Embryonic facial prominence (tissue), 1 donor: ENCODE results near the gene UCHL3.
"Not testable (repeated sequence)": the region's sequence is repeated elsewhere in the genome, so short reads cannot be mapped to it uniquely, and the experiment has no call there.

Experiments
- DNase-seq: peaks from one replicate; pipeline ENCODE4 v3.0.0-alpha.2; 2016; ENCODE audit errors: extremely low spot score

The UCHL3 gene

DNA sequence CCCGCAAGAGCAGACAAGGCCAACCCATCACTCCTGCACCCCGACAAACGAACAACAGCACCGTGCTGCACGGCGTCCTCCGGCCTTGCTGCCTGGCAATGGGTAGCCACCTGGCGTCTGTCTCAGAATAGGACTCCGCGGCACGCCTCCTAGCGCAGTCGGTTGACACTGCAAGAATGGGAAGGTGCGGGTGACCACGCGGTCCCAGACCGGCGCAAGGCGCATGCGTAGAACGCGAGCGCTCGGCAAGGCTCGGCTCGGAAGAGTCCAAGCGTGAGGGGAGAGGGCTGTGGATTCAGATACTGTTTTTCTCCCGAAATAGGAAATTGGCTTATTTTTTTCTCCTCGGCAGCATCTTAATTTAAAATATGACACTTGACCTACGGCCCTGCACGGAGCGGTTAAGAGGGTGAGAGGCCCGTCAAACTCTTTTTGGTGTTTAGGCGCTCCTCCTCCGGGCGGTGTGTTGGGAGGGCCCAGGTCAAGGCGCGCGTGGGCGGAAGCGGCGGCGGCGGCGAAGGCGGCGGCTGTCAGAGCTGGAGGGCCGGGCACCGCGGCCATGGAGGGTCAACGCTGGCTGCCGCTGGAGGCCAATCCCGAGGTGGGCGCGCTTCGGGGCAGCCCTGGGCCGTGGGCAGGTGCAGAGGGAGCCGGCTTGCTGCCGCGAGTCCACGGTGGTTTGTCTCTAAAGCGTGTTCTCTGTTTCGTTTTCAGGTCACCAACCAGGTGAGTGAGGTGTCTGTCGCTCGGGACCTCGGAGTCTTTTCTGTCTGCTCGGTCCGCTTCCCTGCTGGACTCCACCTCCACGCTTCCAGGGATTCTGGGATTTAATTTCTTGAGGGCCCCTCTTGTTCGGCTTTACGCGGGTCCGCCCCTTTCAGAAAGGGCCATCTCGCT, at the start of gene UCHL3:
UCHL3 (plus strand) TSS at position 530 of the 897 bp plus-strand sequence; CDS start at position 560, 30 bp downstream.
- DNase-seq: peak; percentile 86

DNA sequence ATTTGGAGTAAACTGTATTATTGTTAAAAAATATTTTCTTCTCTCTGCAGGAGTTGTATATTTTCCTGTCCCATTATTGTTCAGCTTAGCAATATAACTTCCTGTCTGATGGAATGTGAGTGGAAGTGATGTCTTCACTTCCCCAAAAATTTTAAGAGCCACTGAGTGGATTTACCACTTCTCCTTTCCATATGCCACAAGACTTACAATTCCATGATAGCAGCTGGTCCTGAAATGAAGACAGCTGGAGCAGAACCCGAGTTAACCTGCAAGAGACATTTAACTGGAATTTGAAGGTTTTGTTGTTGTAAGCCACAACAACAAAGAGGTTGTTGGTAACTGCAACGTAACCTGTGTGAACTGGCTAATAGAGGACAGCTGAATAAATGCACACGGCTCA, 44.3 kb upstream of the UCHL3 start:
- DNase-seq: no peak

DNA sequence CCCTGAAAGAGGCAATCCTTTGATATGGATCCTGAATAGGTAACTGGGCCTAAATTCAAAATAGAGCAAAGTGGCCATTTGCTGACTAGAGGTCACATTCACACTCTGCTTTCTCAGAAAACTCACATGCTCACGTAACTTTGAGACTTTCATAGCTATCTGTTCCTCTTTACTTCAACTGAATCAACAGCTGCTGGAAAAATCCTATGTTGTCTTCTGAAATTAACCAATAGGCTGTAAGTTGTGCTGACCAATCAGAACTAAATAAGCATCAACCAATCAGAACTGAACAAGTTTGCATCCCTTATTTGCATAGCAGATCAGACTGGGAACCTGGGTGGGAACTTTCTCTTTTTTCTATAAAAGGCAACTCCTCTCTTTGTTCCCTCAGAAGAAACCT, 43.6 kb upstream of the UCHL3 start:
- DNase-seq: no peak

DNA sequence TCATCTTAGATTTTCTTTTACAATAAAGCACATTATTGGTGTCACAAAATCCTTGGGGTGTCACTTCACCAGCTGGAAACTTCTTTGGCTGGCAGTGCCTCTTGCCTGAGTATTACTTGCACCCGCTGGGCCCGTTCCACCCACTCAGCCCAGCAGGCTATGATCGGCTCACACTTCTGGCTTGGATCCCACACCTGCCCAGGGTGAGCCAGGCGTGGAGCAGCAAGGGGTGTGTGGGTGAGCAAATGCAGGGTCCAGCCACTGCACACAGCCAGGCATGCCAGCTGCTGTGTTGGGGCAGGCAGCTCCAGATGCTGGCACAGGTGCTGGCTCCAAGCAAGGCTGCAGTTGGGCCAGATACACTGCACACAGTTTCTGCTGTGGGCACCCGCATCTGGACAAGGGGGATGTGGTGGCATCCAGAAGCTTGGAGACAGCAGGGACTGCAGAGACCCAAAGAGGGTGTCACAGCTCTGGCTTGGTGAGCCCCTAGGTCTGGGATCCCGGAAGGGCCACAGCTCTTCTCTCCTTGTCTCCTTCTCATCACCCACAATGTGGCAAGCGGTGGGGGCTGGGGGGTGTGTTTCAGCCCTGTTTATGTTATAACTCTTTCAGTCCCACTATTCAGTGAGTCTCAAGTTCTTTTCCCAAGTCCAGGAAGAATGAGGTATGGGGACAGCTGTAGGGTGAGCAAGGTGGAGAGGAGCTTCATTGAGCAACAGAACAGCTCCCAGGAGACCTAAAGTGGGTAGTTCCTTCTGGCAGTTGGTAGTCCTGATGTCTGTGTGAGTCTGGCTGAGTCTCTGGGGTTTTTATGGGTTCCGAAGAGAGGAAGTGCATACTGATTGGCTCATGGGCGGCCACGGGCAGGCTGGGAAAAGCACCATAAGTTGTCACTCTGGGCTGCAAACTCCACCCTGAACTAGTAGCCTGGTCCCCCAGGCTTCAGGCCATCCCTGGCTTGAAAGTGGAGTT, 42.3 kb upstream of the UCHL3 start:
- no peak for DNase-seq

DNA sequence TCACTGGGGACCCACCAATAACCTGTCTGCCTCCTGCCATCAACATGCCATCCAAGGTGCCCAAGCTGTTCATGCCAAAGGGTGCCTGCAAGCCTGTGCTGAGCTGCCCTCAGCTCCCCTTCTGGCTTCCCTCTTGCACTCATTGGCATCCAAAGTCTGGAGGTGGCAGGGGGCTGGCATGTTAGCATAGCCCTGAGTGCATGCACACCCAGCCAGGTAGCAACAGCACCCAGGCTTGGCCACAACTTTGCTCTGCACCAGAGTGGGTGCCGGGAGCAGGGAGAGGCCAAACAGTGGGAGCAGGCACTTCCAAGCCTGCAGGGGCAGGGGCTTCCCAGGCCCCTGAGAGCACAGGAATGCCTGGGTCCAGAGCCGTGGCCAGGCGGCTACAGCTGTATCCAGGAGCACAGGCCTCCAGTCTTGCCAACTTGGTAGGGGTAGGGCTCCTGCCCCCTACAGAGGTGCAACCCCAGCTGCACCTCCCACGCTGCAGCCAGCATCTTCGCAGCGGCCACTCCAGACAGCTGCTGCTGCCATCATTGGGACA, 41.5 kb upstream of the UCHL3 start:
- DNase-seq: no peak

DNA sequence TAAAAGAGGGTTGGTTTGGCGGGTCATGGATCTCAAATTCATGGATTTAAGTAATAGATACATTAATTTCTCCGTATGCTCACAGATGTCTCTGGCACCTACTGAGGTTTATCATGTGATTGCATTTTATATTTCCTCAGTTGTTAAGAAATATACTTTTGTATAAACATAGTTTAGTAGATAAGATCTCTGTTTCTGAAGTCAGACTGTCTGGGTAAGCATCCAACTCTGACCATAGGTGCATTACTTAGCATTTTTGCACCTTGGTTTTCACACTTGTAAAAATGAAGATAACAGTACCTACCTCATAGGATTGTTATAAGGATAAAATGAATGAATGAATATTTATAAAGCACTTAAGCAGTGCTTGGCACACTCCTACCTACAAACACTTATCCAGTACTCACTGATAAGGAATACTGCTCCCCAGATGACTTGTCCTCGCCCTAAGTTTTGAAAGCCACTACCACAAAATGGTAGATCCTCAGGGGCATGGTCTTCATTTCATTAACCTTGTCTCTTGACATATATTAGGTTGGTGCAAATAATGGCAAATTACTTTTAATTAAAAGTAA, 38.5 kb upstream of the UCHL3 start:
- DNase-seq: no peak

DNA sequence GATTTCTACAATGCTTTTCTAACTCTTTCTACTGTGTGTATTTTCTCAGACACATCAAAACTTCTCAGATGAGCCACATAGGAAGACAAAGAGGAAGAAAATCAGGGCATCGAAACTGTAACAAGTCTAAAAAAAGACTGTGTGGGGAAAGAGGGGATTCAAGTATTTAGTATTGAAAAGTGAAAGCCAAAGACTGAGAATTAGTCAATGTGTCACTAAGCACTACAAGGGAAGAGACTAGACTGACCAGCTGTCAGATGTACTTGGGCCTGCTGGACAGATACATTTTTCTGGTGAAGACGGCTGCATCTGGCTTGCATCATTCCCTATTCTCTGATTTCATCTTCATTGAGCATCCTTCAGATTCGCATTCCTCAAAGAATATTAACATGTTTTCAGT, 37.3 kb upstream of the UCHL3 start:
- DNase-seq: no peak

DNA sequence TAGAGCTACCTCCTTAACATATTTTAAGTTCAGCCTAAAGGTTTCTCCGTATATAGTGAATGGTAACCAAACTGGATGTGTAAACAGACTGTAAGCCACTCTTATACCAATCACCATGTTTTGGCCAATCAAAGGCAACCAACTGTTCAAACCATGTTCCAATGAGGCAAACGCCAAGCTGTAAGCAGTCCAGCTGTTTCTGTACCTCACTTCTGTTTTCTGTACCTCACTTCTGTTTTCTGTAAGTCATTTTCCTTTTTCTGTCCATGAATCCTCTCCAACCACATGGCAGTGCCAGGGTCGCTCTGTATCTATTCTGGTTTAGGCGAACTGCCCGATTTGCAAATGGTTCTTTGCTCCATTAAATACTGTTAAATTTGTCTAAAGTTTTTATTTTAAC, 36.3 kb upstream of the UCHL3 start:
- DNase-seq: no peak

DNA sequence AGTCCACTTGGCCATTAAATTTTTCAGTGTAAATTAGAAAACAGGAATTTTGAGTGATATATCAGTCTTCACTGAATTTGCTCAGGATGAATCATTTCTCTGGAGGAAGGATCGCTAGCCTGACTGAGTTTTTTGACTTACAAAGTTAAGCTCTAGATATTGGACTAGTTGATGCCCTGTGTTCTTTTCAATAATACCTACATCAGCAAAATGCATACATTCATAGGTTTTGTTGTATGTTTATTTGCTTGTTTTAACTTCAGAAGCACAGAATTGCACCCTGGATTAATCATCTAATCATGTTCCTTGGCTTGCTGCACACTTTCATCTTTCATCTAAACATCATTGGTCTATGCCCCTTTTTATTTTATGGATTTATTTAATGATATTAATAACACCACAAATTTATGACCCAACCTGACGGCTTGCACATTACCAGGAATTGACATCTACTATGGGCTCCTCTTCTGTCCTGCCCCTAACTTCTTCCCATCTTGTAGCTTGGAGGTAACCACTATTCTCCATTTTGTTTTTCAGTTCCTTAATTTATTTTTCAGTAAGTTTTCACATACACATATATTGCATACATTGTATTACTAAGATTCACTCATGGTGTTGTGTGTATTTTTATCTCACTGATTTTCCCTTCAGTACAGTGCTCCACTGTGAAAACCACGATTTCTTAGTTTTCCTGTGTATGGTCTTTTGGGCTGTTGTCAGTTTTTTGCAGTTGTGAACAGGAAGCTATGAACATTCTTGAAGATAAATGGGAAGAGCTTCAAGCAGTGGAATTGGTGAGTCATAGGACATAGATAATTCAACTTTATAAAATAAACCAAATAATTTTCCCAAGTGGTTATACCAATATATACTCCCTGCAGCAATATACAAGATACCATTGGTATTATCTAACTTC, 35.3 kb upstream of the UCHL3 start:
- DNase-seq: no peak

DNA sequence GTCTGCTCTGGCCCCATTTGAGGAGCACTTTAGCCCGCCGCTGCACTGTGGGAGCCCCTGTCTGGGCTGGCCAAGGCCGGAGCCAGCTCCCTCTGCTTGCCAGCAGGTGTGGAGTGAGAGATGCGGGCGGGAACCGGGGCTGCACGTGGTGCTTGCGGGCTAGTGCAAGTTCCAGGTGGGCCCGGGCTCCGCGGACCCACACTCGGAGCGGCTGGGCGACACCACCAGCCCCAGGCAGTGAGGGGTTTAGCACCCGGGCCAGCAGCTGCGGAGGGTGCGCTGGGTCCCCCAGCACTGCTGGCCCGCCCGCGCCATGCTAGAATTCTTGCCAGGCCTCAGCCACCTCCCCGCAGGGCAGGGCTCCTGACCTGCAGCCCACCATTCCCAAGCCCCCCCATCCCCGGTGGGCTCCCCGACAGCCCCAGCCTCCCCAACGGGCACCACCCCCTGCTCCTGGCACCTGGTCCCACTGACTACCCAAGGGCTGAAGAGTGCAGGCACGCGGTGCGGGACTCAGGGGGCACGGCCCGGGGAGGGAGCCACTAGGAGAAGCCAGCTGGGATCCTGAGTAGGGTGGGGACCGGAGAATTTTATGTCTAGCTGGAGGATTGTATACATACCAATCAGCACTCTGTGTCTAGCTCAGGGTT, 31.0 kb upstream of the UCHL3 start:
- no peak for DNase-seq

DNA sequence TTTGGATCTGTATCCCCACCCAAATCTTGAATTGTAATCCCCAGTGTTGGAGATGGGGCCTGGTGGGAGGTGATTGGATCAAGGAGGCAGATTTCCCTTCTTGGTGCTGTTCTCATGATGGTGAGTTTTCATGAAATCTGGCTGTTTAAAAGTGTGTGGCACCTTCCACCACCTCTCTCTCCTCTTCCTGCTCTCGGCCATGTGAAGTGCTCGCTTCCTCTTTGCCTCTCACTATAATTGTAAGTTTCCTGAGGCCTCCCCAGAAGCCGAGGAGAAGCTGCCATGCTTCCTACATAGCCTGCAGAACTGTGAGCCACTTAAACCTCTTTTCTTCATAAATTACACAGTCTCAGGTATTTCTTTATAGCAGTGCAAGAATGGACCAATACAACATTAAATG, 27.6 kb upstream of the UCHL3 start:
- no peak for DNase-seq

DNA sequence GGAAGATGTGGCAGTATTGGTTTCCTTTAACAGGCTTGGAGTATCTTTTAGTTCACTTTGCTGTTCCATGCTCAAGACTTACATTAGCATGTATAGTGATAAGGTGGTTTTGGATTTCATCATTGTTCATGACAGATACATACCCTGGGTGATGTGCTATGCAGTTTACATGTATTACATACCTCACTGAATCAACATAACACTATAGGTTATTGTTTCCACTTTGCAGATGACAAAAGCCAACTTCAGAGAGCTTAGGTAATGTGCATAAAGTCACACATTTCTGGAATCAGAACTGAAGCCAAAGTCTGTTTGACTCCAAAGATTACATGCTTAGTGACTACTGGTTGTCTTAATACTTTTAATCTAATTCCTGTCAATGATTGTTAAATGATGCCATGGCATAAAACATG, 19.0 kb upstream of the UCHL3 start:
- DNase-seq: no peak

DNA sequence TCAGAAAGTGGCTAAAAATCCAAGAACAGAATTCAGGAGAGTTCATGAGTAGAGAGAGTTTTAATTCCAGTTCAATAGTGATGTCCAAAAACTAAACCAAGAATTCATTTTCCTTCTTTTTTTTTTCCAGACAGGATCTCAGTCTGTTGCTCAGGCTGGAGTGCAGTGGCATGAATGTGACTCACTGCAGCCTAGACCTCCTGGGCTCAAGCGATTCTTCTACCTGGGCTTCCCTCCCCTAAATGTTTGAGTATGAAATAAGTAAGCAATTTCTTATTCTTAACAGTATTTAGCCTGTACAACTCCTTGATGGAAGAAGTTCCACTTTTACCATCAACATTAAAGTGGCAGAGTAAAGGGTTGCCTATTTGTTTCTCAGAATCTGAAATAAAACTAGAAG, 15.7 kb upstream of the UCHL3 start:
- no peak for DNase-seq

DNA sequence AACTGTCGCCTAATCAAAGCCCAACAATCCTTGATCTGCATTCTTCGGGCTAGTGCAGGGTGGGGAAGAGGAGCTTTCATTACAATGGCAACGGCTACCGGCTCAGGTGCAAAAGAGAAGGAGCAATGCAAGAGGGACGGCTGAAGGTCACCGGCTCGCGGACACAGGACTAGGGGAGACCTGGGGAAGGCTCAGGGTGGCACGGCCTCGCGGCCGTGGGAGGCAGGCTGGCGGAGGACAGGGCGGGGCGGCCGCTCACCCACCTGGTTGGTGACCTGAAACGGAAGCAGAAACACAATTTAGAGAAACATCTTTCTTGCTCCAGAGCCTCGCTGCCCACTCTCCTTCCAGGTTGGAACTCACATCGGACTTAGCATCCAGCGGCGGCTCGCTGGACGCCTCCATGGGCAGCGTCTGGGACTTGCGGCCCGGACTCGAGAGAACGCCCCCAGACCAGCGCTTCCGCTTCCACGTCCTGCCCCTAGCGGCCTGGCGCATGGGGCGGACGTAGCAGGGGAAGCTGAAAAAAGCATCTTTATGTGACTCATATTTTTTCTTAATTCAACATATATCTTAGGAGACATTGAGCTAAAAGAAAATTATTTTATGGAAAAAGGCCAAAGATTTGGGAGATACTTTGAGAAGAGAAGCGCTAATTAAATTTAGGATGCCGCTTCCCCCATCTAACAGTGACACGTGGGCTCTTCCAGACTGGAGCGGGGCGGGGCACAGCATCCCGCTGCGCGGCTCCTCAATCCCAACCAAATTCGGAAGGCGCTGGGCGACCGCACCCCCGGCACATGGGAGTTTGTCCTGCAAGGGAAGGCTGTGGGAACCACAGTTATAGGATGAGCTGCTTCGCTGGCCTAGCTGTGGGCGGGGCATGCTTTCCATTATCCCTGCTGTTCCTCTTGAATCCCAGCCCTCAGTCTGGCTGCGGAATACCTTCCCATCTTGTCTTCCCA, 11.9 kb upstream of the UCHL3 start, which contains the start of gene COMMD6:
COMMD6 (minus strand) TSS at position 441 of the 965 bp plus-strand sequence; CDS start at position 405, 36 bp downstream.
- peak; percentile 57 for DNase-seq

DNA sequence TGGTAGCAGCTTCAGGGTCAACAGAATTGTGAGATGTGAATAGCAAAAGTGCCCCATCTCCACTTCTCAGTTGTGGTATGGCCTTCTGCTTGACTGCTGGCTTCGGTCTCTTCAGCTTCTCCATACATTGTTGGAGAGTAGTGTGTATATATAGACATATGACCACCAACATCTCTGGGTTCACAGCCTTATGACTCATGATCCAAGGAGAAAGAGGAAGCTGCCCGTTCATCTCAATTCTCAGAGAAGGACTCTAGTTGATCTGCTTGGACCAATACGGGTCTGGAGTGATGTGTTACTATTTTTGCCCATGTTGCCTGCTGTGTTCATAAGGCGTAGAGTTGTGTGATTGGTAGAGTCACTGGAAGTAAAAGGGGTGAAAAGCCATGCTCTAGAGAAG, 8.3 kb upstream of the UCHL3 start:
- no peak for DNase-seq

DNA sequence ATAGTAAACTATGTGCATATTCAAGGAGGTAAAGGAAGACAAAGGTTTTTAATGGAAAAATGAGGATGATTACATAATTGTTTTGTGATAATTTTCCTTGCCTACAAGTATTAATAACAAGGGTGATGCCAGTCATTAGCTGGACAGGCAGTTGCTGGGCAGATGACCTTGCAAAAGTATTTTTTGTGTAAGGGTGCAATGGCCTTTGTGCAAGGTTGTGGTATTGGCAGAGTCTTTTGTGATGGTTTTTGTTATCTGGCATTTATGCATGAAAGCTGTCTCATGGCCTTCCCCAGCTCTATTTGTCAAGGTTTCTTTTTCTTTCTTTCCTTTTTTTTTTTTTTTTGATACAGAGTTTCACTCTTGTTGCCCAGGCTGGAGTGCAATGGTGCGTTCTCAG, 7.6 kb upstream of the UCHL3 start:
- no peak for DNase-seq

DNA sequence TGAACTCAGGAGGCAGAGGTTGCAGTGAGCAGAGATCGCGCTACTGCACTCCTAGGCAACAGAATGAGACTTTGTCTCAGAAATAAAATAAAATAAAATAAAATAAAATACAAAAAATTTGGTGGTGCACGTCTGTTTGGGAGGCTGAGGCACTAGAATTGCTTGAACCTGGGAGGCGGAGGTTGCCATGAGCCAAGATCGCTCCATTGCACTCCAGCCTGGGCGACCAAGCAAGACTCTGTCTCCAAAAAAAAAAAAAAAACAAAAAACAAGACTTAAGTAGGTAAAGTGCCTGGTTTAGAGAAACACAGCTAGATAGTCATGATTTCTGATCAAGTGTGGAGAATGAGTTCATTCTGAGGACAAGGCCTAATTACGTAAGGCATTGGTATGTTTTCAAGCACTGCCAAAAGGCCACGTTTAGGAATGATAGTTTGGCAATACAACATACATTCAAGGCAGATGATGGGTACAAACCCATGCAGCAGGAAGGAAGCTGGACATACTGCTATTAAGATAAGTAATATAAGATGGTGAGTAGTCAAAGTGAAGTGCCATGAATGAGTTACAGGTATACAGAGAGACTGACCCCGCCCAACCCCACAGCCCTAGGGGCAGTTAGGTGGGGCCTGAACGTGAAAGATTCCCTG, 4.8 kb upstream of the UCHL3 start:
- DNase-seq: no peak

DNA sequence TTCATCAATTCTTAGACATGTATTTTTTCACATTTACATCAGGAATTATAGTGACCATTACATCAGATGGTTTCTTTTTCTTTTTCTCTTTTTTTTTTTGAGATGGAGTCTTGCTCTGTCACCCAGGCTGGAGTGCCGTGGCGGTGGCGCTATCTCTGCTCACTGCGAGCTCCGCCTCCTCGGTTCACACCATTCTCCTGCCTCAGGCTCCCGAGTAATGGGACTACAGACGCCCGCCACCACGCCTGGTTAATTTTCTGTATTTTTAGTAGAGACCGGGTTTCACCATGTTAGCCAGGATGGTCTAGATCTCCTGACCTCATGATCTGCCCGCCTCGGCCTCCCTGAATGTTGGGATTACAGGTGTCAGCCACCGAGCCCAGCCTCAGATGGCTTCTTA, 4.2 kb upstream of the UCHL3 start:
- not testable (repeated sequence) for DNase-seq
